Measurements from ENCODE around the gene GTF2E1.
"Not testable (repeated sequence)": the region's sequence is repeated elsewhere in the genome, so short reads cannot be mapped to it uniquely, and the experiment has no call there.

GTF2E1 gene

GRCh38 chr3:120742198-120742848 is at the start of gene GTF2E1, which contains the start of gene RABL3:
Gene GTF2E1, plus strand, starts transcription at chr3:120742744. Its CDS starts 7,809 bp downstream, at chr3:120750553.
Gene RABL3, minus strand, starts transcription at chr3:120742516. Its CDS starts 9 bp downstream, at chr3:120742507.
- peak; percentile 99 for DNase-seq

GRCh38 chr3:120693439-120694171 is 48.9 kb upstream of the GTF2E1 start:
- no peak for DNase-seq

- no peak for DNase-seq
Measured at GRCh38 chr3:120699333-120699732, 43.2 kb upstream of the GTF2E1 start.

GRCh38 chr3:120705884-120706582 is 36.5 kb upstream of the GTF2E1 start:
- no peak for DNase-seq

- DNase-seq, result no peak
Measured at GRCh38 chr3:120706950-120707349, 35.6 kb upstream of the GTF2E1 start.

GRCh38 chr3:120708408-120708807 is 34.1 kb upstream of the GTF2E1 start:
- DNase-seq, result no peak

GRCh38 chr3:120710369-120710768 is 32.2 kb upstream of the GTF2E1 start:
- DNase-seq, result no peak

GRCh38 chr3:120713262-120713661 is 29.3 kb upstream of the GTF2E1 start:
- DNase-seq, result no peak

- DNase-seq, result peak; percentile 84
Measured at GRCh38 chr3:120719167-120719834, 23.2 kb upstream of the GTF2E1 start.

- no peak for DNase-seq
Measured at GRCh38 chr3:120726791-120727190, 15.8 kb upstream of the GTF2E1 start.

GRCh38 chr3:120730576-120731542 is 11.7 kb upstream of the GTF2E1 start:
- no peak for DNase-seq

- not testable (repeated sequence) for DNase-seq
Measured at GRCh38 chr3:120738006-120738405, 4.5 kb upstream of the GTF2E1 start.

GRCh38 chr3:120741320-120741719 is 1.2 kb upstream of the GTF2E1 start:
- no peak for DNase-seq

- no peak for DNase-seq
Measured at GRCh38 chr3:120741837-120742197, 727 bp upstream of the GTF2E1 start.

GRCh38 chr3:120742849-120743365 is 363 bp downstream of the GTF2E1 start:
- DNase-seq, result no peak

GRCh38 chr3:120743556-120744195 is 1.1 kb downstream of the GTF2E1 start:
- DNase-seq, result no peak

GRCh38 chr3:120745466-120745865 is 2.9 kb downstream of the GTF2E1 start:
- no peak for DNase-seq

GRCh38 chr3:120749843-120750242 is 7.3 kb downstream of the GTF2E1 start:
- no peak for DNase-seq

GRCh38 chr3:120752230-120752629 is 9.7 kb downstream of the GTF2E1 start:
- no peak for DNase-seq

- no peak for DNase-seq
Measured at GRCh38 chr3:120752865-120753264, 10.3 kb downstream of the GTF2E1 start.

- no peak for DNase-seq
Measured at GRCh38 chr3:120753810-120754209, 11.3 kb downstream of the GTF2E1 start.
